Thoracic aorta (tissue), 2 donors: ENCODE measurements around the gene BMP7. TPM values are rescaled to one million over a fixed set of nuclear protein-coding genes. Genes with fewer than 3 reads are reported as not detected.

Experiments
- ATAC-seq: fragments of 150-250 bp; one replicate; pipeline ENCODE4 v1.8.0; 2017; ENCODE audit warnings: low read depth; ENCODE audit not compliant: insufficient number of reproducible peaks, low FRiP score
- DNase-seq: peaks from one replicate; pipeline ENCODE4 v3.0.0-alpha.2; 2020; ENCODE audit warnings: low spot score
- H3K27ac ChIP-seq, 2 donors: fragments of 200-600 bp; sonication (generic); 1 replicate in 1 of 2; 2 replicates in 1 of 2; pipeline ENCODE4 v1.5.1; 2016; ENCODE audit warnings: mild to moderate bottlenecking in 2 of 2, moderate library complexity in 2 of 2
- H3K27me3 ChIP-seq: fragments of 200-600 bp; sonication (generic); replicated peaks from 2 replicates; pipeline ENCODE4 v1.6.0; 2016; ENCODE audit warnings: mild to moderate bottlenecking; ENCODE audit not compliant: insufficient read depth
- H3K36me3 ChIP-seq: fragments of 200-600 bp; sonication (generic); one replicate; pipeline ENCODE4 v1.5.1; 2016
- H3K4me1 ChIP-seq, 2 donors: fragments of 200-600 bp; sonication (generic); 1 replicate in 1 of 2; 2 replicates in 1 of 2; pipeline versions ENCODE4 v1.5.1 to v1.6.0; 2016; ENCODE audit warnings: low read depth in 2 of 2, mild to moderate bottlenecking in 1 of 2; ENCODE audit not compliant: control insufficient read depth in 1 of 2
- H3K4me3 ChIP-seq: fragments of 200-600 bp; sonication (generic); 2 replicates; pipeline ENCODE4 v1.5.1; 2016; ENCODE audit warnings: mild to moderate bottlenecking
- H3K9me3 ChIP-seq: fragments of 200-600 bp; sonication (generic); 2 replicates; pipeline ENCODE4 v1.5.1; 2016
- CTCF ChIP-seq: fragments of 200-600 bp; sonication (generic); IDR thresholded peaks from one replicate; pipeline ENCODE4 v1.5.1; 2019; ENCODE audit warnings: antibody characterized with exemption
- total RNA-seq, 2 donors: library from RNA; depleted of rRNA; stranded (reverse); fragments of >200 nt; gene quantifications; one replicate each; pipeline versions ENCODE4 v1.1.0 to v1.2.3, GENCODE V29; 2016

BMP7 gene
- total RNA-seq, 2 donors from 2014 or later, result 1.5 TPM; not detected in 1

GRCh38 chr20:57150559-57150958 is 115.9 kb downstream of the BMP7 start:
- Histone ChIP-seq H3K36me3 (no peaks in the 10 kb centered on the region), H3K4me1 (no peaks in the 10 kb centered on the region), H3K4me3 (no peak overlapping the region), H3K27ac (no peak overlapping the region), H3K27me3 (no peaks in the 10 kb centered on the region), H3K9me3 (no peaks in the 10 kb centered on the region)
- DNase-seq, result no peak
- ATAC-seq, result no peak
- TF ChIP-seq CTCF, result no peak

GRCh38 chr20:57148263-57148662 is 118.2 kb downstream of the BMP7 start:
- Histone ChIP-seq H3K4me3 (no peak overlapping the region), H3K36me3 (no peaks in the 10 kb centered on the region), H3K27ac (no peak overlapping the region), H3K9me3 (no peaks in the 10 kb centered on the region), H3K4me1 (no peaks in the 10 kb centered on the region), H3K27me3 (no peaks in the 10 kb centered on the region)
- no peak for ATAC-seq
- no peak for DNase-seq
- TF ChIP-seq CTCF, result no peak

GRCh38 chr20:57147185-57147584 is 119.3 kb downstream of the BMP7 start:
- no peak for ATAC-seq
- DNase-seq, result no peak
- H3K4me3 ChIP-seq, result no peak overlapping the region
- H3K27ac ChIP-seq, result no peak overlapping the region
- no peaks in the 10 kb centered on the region for H3K4me1 ChIP-seq
- no peaks in the 10 kb centered on the region for H3K36me3 ChIP-seq
- no peak for TF ChIP-seq CTCF
- no peaks in the 10 kb centered on the region for H3K27me3 ChIP-seq
- no peaks in the 10 kb centered on the region for H3K9me3 ChIP-seq

- H3K27me3 ChIP-seq, result no peaks in the 10 kb centered on the region
- H3K27ac ChIP-seq, result no peak overlapping the region
- ATAC-seq (no peak), DNase-seq (no peak)
- H3K36me3 ChIP-seq, result no peaks in the 10 kb centered on the region
- TF ChIP-seq CTCF, result no peak
- no peaks in the 10 kb centered on the region for H3K9me3 ChIP-seq
- no peaks in the 10 kb centered on the region for H3K4me1 ChIP-seq
- H3K4me3 ChIP-seq, result no peak overlapping the region
These were observed 120.3 kb downstream of the BMP7 start for GRCh38 chr20:57146155-57146554.

- H3K36me3 ChIP-seq, result no peaks in the 10 kb centered on the region
- ATAC-seq (no peak), DNase-seq (no peak)
- H3K4me1 ChIP-seq, result no peaks in the 10 kb centered on the region
- no peaks in the 10 kb centered on the region for H3K9me3 ChIP-seq
- no peak for TF ChIP-seq CTCF
- no peak overlapping the region for H3K4me3 ChIP-seq
- H3K27me3 ChIP-seq, result no peaks in the 10 kb centered on the region
- no peak overlapping the region for H3K27ac ChIP-seq
These were observed 121.3 kb downstream of the BMP7 start for GRCh38 chr20:57145089-57145631.
